HG03135 (cell line): Measurements from ENCODE around the gene ANKS1A.

ENCODE experiments used
- ATAC-seq: cut with Tn5 transposase; IDR thresholded peaks from one replicate; pipeline ENCODE4 v1.9.1; 2021; ENCODE audit warnings: mild to moderate bottlenecking, moderate library complexity; ENCODE audit not compliant: unreplicated experiment

Gene ANKS1A

DNA sequence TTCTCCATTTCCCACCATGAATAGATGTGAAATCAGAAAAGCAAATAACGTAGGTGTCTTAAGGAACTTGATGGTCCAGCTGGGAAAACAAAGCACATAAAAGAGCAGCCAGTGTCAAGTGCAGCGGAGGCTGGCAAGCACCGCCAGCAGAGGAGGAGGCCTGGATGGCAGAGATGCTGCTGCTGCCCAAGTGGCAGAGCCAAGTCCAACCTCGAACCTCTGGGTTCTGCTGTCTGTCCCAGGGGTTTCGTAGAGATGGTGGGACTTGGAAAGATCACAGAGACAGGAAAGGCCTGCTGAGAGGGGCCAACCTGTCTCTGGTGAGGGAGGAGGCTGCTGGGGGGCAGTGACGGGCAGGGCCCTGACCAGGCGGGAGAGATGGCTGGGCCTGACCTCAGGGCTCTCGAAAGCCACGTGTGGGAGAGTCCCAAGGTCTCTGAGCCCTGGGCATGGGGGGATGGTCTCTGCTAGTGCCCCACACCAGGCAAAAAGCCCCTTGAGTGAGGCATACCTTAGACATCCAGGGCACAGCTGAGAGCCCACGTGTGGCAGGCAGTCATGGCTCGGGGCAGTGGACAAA, 174.7 kb downstream of the ANKS1A start:
- no peak for ATAC-seq

DNA sequence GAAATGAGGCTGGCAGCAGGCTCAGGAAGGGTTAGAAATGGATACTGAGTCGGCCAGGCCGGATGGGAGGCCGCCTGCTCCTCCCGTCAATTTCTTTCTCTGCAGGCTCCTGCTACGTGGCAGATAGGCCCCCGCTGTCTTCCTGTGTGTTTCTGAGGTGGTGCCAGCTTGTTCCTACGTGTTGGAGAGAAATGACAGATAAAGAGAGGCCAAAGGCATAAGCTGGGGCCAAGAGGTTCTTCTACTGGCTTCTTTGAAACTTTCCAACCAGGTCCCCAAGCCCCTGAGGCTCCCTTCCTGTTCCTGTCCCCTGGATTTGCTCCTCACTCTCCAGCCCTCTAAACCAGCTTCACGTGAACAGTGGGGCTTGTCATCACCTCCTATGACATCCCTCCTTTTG, 175.2 kb downstream of the ANKS1A start:
- ATAC-seq, result no peak

DNA sequence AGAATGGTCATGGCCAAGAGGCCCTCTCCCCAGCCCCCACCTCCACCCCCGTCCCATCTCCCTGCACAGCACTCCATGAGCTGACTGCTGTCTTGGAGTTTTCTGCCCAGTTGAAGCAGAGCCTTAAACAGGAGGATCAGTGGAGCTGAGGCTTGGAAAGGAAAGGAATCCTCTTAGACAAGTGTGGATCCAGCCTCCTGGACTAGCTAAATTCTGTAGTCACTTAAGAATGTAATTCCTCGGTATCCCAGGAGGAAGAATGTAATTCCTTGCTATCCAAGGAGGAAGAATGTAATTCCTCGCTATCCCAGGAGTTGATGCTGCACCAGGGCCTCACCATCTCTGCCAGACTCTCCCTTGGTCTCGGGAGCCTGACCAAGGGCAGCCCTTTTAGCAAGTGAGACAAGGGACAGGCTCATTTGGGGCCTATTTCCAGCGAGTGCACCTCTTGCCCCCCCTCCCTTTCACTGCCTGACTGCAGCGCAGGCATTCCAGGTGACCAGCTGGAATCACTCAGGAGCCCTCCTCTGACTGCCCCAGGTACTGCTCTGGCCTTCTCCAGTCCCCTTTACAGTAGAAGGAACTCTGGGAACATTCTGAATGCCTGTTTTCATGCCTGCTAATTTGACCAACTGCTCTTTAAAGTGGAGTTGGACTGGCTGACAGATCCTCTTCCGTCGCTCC, 175.8 kb downstream of the ANKS1A start:
- ATAC-seq, result no peak

DNA sequence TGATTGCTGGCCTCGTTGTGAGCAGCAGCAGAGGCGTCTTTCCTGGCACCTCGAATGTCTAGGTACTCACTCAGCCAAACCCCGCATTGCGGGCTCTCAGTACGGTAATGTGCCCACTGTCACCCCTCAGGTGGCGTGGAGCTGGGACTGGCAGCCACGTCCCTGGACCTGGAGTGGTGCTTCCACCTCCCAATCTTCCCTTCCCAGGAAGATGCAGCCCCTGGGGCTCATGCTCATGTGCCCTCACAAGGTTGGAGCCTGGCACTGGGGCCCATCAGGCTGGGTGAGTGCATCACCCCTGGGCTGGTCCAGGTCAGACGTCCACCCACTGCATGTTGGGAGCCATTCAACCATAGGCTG, 176.4 kb downstream of the ANKS1A start:
- ATAC-seq, result no peak

DNA sequence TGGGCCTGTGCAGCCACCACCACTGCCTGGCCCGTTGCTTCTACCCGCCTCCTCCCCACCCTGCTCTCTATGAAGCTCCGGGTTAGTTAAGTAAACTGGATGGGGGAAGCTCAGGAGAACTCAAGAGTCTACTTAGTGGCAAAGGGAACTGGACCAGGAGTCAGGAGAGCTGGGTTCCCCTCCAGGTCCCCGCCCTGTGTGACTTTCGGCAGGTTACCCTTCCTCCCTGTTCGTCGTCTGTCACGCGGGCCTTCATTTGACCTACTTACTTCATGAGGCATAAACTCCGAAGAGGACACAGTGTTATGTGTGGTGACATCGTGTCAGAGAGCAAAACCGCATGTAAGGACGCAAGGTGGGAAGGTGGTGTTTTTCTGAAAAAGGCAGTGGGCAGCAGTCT, 176.8 kb downstream of the ANKS1A start:
- ATAC-seq, result no peak

DNA sequence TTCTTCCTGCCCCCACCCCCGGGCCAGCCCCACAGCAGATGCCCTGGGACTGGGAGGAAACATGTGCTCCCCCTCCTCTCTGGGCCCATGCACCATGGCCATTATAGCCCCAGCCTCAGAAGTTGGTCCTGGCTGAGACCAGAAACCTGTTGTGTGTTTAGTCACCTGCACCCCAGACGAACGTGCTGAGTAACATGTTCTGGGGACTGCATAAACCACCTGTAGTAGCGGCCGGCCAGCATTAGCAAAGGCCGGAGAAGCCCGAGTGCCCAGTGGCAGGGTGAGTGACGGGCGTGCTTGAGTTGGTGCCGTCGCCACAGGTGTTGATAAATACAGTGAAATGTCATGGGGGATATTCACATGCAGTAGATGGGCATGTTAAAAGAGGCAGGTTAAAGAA, 178.2 kb downstream of the ANKS1A start:
- no peak for ATAC-seq

DNA sequence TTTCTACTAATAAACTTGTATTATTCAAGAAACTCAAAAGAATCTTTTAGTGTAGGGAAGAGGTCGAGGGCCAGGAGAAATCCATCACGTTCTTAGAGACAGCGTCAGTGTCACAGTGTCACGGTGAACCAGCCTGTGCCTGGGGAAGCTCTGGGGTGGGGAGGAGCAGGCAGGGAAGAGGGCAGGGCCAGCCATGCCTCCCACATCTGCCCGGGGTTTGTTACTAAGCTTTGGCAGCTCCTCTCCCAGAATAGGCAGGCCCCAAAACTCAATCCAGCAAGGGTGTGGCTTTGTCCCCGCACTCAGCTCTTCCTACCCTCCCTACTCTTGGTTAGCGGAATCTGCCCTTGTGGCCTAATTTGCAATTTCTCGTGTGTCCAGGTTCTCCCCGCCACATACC, 179.2 kb downstream of the ANKS1A start:
- no peak for ATAC-seq

DNA sequence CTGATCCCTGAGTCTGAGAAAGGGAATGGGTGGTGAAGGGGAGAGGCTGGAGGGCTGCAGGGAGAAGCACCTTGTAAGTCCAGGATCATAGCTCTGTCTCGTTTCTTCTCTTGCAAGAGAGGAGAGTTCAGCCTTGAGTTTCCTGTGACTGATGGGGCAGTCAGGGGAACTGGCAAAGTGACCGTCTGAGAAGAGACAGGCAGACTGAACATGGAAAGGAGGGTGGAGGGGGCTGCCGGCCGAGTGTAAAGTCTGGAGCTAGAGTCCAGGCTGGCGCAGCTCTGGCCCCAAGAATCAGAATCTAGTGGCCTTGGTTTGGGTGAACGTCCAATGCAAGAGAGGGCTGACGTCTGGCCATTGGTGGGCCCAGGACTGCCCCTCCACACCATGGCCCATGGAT, 179.6 kb downstream of the ANKS1A start:
- no peak for ATAC-seq

DNA sequence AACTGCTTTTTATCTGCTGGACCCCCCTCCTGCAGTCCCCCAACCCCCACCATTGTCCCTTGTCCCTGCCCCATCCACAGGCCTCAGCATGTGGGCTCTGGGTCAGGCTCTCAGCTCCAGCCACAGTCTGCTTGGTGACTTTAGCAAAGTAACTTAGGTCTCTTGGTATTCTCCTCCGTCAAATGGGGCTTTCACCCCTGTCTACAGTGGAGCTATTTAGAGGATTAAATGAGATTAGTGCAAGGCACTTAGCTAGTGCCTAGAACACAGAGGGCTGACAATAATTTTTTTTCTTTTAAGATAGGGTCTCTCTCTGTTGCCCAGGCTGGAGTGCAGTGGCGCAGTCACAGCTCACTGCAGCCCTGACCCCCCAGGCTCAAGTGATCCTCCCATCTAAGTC, 180.2 kb downstream of the ANKS1A start:
- ATAC-seq, result no peak

DNA sequence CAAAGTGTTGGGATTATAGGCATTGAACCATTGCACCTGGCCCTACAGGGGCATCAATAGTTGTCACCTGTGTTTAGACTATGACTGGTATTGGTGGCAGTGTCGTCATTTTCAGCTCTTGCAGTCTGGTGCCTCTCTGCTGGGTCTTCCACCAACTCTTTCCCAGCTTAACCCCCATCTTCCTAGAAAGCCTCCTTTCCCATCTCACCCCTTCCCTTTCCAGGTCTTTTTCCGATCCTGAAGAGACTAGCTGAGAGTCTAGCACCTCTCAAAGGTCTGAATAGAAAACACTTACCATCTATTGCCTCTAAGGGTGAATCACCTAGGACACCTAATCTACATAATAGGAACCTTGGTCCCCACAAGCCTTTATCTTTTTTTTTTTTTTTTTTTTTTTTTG, 181.1 kb downstream of the ANKS1A start:
- no peak for ATAC-seq

DNA sequence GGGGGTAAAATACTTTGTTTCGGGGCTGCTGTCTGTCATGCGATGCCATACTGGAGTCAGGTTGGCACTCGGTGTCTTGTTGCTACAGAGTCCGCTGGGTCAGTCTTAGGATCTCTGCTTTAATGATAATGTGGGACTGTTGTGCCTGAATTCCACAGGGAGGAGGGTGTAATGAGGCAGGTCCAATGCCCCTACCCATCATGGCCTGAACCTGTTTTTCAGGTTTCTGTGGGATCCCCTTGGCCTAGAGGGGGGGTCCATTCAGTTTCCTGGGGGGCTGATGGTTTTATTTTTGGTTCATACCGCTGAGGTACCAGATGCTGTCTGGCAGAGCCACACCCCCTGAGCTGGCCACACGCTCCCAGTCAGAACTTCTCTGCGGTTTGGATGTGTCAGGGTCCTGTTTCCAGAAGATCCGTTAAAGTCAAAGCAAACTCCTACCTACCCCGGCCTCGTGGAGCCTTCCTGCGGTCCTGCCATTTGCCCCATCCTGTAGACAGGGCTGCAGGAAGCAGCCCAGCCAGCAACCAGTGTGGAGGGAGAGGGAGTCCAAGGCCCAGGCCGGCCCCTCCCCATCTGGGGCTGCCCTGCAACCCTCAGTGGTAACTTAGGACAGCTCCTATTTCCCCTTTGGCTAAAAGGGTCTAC, 182.4 kb downstream of the ANKS1A start:
- ATAC-seq, result no peak

DNA sequence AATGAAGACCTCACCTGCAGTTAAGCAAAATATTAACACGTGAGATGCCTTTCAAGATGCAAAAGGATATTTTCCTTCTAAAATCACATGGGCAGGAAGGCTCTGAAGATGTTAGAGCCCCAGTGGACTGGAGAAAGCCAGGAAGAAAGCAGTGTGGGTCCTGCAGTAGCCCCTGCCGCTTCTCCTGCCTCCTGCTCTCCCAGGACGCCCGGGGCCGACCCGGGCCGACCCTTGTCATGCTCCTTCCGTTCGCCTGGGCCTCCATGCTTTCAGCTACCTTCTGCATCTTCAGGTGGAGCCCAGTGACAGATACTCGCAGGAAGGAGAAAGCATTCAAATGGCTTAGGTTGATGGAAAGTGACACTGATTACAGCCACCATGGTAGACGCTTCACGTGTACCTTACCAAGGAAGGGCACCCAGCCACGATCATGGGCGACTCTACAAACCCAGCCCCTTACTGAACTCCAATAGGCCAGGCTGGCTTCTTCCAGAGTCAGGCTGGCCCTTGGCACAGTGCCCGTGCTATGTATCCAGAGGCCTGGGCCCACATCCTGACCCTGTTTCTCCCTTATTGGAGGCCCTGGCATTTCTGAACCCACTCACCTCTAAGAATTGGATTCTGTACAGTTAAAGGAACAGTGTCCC, 183.1 kb downstream of the ANKS1A start:
- no peak for ATAC-seq

DNA sequence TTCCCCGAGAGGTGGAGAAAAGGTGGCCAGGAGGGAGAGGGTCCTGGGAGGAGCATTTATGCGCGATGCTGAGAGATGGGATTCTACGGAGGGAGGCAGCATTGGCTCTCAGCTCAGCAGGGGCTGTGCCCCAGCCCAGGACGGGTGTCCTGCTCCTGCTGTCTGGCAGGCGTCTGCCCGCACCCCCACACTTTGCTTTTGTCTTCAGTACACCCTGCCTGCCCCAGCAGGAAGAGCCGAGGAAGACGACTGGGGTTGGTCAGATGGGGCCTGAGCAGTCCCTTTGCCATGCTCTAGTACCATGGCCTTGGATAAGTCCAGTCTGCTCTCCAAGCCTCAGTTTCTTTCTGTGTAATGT, 183.6 kb downstream of the ANKS1A start:
- no peak for ATAC-seq

DNA sequence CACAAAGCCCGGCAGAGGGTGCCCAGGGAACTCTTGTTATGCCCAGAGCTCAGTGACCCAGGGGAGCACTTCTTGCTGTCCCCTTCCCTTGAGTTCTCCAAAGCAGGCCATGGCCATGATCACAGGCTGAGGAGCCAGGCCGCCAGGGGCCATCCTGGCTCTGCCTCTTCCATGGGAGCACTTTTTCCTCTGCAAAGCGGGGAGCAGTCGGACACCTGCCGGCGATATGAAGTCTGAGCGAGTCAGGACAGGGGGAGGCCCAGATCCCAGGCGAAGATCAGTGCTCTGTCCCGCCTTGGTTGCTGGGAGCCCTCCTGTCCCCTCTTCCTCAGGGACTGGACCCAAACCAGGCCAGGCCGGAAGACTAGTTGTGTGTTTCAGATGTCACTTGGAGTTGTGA, 184.2 kb downstream of the ANKS1A start:
- ATAC-seq, result no peak

DNA sequence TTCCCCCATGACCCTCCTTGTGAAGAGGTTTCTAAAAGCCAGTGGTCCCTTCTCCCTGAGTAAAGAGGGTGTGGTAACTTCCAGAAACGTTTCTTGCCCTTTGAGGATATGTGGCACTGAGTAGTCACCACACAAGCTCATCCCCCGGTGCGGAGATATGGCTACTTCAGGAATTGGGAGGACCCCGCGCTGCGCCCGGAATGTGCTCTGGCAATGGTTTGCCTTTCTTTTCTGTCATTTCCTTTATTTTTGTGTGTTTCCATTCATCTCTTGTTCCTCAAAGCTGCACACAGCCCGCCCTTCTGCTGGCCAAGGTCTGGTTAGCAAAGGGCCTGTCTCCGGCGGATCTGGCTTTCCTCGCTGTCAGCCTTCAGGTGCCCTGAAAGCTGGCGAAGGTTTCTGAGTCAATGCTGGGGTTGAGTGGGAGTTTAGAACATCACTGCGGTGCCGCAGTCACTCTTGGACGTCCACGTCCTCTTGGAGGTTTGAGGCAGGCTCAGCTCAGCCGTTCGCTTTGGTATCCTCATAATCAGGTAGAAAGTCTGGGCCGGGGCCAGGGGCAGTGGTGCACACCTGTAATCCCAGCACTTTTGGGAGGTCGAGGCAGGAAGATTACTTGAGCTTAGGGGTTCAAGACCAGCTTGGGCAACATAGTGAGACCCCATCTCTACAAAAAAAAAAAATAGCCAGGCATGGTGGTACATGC, 184.9 kb downstream of the ANKS1A start:
- no peak for ATAC-seq

DNA sequence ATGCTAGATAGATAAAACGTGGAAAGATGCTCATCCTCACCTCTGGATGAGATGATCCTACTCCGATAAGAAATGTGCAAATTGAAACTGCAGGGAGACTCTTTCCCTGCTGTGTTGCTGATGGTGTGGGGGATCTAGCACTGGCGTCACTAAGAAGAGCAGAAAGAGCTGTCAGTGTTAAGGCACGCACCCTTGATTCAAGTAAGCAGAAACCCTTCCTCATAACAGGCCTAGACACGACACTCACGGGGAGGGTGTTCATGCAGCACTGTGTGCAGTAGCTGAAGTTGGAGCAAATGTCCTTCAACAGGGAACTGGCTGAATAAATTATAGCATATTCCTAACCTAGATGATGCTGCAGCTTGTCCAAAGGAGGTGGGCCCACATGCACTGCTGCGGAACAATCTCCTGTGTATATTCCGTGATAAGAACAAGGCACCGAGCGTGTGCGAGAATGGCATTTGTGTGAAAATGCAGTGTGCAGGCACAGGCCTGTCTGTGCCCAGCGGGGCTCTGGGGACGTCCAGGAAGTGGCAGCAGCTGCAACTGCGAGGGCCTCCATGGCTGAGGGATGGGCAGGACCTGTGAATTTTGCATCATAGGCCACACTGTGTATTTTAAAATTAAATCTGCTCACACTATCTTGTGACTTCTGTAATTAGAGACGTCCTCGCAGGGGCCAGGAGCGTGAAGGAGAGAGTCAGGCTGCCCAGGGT, 188.1 kb downstream of the ANKS1A start:
- ATAC-seq, result no peak

DNA sequence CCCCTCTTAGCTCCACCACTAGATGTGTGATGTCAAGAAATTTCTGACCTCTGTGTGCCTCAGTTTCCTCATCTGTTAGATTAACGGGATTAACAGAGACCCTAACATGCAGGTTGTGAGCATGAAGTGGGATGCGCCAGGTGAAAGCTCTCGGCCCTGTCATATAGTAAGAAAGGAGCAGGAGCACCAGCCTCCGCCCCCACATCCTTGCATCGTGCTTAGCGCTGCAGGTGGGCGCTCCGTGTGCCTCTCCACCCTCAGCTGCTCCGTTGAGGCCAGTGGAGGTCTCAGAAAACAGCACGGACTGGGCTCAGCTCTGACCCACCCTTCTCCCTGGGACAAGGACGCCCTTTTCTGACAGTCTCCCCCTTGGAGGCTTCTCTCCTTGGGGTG, 188.7 kb downstream of the ANKS1A start:
- no peak for ATAC-seq

DNA sequence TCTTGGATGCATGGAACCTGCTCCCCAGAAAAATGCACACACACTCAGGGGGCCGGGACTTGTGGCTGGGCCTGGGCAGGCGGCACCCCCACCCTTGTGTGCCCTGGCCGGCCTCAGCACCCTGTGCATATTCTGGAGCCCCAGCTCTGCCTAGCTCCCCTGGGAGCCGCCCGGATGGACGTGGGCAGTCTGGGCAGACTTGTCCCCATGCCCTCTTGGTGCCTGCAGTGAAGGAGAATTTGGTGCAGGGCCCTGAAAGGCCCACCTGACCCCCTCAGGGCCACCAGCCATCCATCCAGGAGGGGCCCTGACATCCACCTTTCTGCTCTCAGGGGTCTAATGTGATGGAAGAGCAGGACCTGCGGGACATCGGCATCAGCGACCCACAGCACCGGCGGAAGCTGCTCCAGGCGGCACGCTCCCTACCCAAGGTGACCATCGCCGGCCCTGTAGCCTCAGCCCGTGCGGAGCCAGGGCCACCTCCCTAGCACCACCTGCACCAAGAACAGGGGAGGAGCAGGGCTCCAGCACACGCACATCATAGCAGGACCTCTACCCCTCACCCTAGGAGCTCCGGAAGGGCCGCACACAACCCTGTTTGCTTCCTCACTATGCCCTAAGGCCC, 189.3 kb downstream of the ANKS1A start:
- no peak for ATAC-seq

DNA sequence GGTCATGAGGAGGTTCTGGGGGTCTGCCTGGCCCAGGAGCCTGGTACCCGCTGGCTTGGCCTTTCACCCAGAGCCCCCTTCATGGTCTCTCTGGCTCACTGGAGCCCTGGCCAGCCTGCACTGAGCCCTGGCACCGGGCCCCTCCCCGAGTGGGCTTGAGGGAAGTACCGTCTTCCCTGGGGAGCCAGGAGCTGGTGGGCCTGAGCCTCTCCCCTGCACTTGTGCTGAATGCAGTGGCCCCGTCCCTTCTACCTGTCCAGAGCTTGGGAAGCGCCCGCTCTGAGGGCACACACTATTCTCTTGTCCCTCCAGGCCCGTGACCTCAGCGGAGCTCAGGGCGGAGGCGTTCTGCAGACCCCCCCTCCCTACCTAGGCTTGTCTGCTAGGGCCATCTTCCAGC, 189.8 kb downstream of the ANKS1A start:
- ATAC-seq, result no peak

DNA sequence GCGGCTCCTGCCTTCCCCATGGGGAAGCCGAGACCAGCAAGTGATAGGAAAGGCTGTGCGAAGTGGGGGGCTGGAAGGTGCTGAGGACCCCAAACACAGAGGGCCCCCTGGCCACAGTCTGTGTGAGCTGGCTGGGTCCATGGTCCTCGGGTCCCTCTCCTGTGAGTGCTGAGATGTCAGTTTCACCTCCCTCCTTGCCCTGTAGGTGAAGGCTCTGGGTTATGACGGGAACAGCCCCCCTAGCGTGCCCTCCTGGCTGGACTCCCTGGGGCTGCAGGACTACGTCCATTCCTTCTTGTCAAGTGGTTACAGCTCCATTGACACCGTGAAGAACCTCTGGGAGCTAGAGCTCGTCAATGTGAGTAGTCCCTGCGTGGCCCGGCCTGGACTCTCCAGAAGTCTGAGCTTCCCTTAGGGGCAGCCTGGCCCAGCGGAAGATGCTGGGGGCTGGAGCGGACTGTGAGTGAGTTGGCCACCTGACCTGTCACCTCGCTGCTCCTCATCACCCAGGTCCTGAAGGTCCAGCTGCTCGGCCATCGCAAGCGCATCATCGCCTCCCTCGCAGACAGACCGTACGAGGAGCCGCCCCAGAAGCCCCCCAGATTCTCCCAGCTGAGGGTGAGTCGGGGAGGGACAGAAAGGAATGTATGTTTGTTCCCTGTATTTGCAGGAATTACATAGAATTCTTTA, 190.4 kb downstream of the ANKS1A start:
- ATAC-seq, result no peak
